Measurements from ENCODE around the gene ZNF638.

Gene ZNF638

DNA sequence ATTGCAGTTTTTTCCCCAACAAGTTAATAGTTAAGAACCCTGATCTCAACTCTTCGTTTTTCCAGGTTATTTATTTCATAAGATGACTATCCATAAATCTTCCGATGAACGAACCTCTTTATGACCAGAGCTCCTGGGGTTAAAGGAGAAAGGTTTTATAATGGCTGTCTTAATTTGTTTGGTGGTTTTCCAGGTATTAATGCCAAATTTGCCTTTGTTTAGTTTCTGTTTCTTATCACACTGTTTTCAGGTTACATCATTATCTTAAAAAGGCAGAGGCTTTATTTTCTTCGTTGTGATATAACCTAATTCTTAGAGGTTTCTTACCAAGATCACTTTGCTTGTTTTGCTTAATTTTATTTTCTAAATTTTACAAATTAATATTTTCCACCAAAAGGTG, 10.1 kb downstream of the ZNF638 start:
- no peaks in the 10 kb centered on the region for H3K9me3 ChIP-seq (ENCODE audit: control insufficient read depth, low read length)
- H4K8ac ChIP-seq (ENCODE audit: low read length): no peak overlapping the region
- H3K18ac ChIP-seq (ENCODE audit: low read depth in 1 of 2, low read length in 2 of 2): no peak overlapping the region
- H3K4me3 ChIP-seq (ENCODE audit: insufficient read depth in 1 of 2, low read depth in 1 of 2, low read length in 2 of 2): no peak overlapping the region
- 33% methylated on average over 1 of the region's 4 CpGs for WGBS
- no peak overlapping the region for H2AK5ac ChIP-seq (ENCODE audit: low read length, severe bottlenecking)
- peaks cover 2% of the 10 kb centered on the region for H3K4me1 ChIP-seq (ENCODE audit: control insufficient read depth, insufficient read depth, low read depth, low read length)
- H2BK120ac ChIP-seq (ENCODE audit: low read depth, low read length): no peak overlapping the region
- H4K91ac ChIP-seq (ENCODE audit: low read length): no peak overlapping the region
- no peak overlapping the region for H3K14ac ChIP-seq (ENCODE audit: low read length in 2 of 2)
- no peak for DNase-seq
- H2AFZ ChIP-seq (ENCODE audit: low read depth, low read length): no peak overlapping the region
- no peak overlapping the region for H3K23ac ChIP-seq (ENCODE audit: low read length in 2 of 2)
- H3K36me3 ChIP-seq (ENCODE audit: control insufficient read depth in 1 of 2, insufficient read depth in 2 of 2, low read depth in 1 of 2, low read length in 2 of 2): peaks cover 3 to 20% of the 10 kb centered on the region in 2 experiments
- no peak overlapping the region for H2BK15ac ChIP-seq (ENCODE audit: low read depth, poor library complexity, severe bottlenecking)
- H2BK5ac ChIP-seq (ENCODE audit: low read depth, low read length, poor library complexity, severe bottlenecking): no peak overlapping the region
- no peak overlapping the region for H2BK12ac ChIP-seq (ENCODE audit: low read length in 2 of 2)
- H3K79me1 ChIP-seq (replicated peaks; ENCODE audit: low read length, poor library complexity, severe bottlenecking): peaks cover 1% of the 10 kb centered on the region
- H3K27me3 ChIP-seq (ENCODE audit: control insufficient read depth in 1 of 2, insufficient read depth in 1 of 2, low read length in 2 of 2): no peaks in the 10 kb centered on the region
- no peak overlapping the region for H3K27ac ChIP-seq (ENCODE audit: low read length, poor library complexity, severe bottlenecking)
- no peak overlapping the region for H3K4me2 ChIP-seq (ENCODE audit: low read length, poor library complexity, severe bottlenecking)
- no peak overlapping the region for H3K4ac ChIP-seq (ENCODE audit: low read depth in 1 of 2, low read length in 2 of 2)
- no peak overlapping the region for H3K9ac ChIP-seq (ENCODE audit: low read length)

DNA sequence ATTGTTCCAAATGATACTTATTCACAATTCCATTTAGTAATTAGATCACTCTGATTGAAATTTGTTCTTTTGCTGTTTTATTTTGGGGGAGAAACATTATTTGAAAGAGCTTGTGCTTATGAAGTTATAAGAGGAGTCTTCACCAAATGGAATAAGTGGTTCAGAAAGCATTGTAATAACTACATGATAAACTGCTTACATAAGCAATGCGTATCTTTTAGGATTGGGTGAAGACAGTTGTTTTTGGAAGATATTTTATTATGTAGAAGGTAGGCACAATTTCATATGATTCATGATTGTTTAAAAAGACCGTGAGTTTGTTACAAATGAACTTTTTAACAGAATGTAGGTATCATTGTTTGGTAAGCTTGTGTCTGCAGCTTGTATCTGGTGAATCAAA, 14.5 kb downstream of the ZNF638 start:
- Histone ChIP-seq H2AK5ac (ENCODE audit: low read length, severe bottlenecking) (no peak overlapping the region), H3K23ac (ENCODE audit: low read length in 2 of 2) (no peak overlapping the region), H3K4me2 (ENCODE audit: low read length, poor library complexity, severe bottlenecking) (no peak overlapping the region), H3K4ac (ENCODE audit: low read depth in 1 of 2, low read length in 2 of 2) (no peak overlapping the region), H3K14ac (ENCODE audit: low read length in 2 of 2) (no peak overlapping the region), H2BK120ac (ENCODE audit: low read depth, low read length) (no peak overlapping the region), H2BK12ac (ENCODE audit: low read length in 2 of 2) (no peak overlapping the region), H3K9me3 (ENCODE audit: control insufficient read depth, low read length) (no peaks in the 10 kb centered on the region), H2AFZ (ENCODE audit: low read depth, low read length) (no peak overlapping the region), H4K91ac (ENCODE audit: low read length) (no peak overlapping the region), H3K4me1 (ENCODE audit: control insufficient read depth, insufficient read depth, low read depth, low read length) (no peaks in the 10 kb centered on the region), H3K4me3 (ENCODE audit: insufficient read depth in 1 of 2, low read depth in 1 of 2, low read length in 2 of 2) (no peak overlapping the region), H3K27ac (ENCODE audit: low read length, poor library complexity, severe bottlenecking) (no peak overlapping the region), H4K8ac (ENCODE audit: low read length) (no peak overlapping the region), H3K18ac (ENCODE audit: low read depth in 1 of 2, low read length in 2 of 2) (no peak overlapping the region), H3K27me3 (ENCODE audit: control insufficient read depth in 1 of 2, insufficient read depth in 1 of 2, low read length in 2 of 2) (no peaks in the 10 kb centered on the region), H3K79me1 (replicated peaks; ENCODE audit: low read length, poor library complexity, severe bottlenecking) (peaks cover 16% of the 10 kb centered on the region), H2BK15ac (ENCODE audit: low read depth, poor library complexity, severe bottlenecking) (no peak overlapping the region), H3K9ac (ENCODE audit: low read length) (no peak overlapping the region), H3K36me3 (ENCODE audit: control insufficient read depth in 1 of 2, insufficient read depth in 2 of 2, low read depth in 1 of 2, low read length in 2 of 2) (peaks cover 9 to 44% of the 10 kb centered on the region in 2 experiments), H2BK5ac (ENCODE audit: low read depth, low read length, poor library complexity, severe bottlenecking) (no peak overlapping the region)
- WGBS: 98% methylated on average over 2 of the region's 2 CpGs
- DNase-seq: no peak

DNA sequence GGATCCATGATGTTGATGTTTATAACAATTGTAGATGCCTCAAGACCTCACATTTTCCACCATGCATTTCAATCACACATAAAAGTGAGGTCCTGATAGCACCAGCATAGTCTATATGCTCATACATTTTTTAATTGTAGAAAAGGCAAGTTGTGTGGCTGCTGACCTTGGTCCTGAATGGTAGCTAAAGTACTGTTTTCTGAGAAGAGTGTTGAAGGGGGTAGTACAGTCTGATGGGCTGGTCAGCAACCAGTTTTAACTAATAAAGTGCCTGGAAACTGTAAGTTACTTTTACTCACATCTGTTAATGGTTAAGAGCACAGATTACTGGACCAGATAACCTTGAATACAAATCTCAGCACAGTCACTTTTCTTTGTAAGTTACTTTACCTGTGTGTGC, 15.9 kb downstream of the ZNF638 start:
- H3K4me2 ChIP-seq (ENCODE audit: low read length, poor library complexity, severe bottlenecking): no peak overlapping the region

DNA sequence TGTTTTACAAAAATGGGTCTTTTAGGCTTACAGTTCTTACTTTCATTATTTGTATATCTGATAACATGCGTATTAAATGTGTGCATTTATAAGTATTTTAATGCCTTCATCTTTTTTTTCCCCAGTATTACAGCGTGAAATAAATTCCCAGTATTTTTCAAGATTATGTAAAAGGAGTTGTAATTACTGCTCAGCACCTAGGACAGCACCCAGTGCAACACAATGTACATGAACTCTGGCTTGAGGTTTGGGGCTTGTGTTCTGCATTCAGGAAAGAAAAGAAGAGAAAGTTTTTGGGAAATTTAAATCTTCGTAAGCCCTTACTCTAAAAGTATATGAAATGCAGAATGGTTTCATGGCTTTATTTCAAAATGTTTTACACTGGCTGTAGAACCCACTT, 16.7 kb downstream of the ZNF638 start:
- H3K4ac ChIP-seq (ENCODE audit: low read depth in 1 of 2, low read length in 2 of 2): no peak overlapping the region
- no peak overlapping the region for H3K4me2 ChIP-seq (ENCODE audit: low read length, poor library complexity, severe bottlenecking)
- H2AK5ac ChIP-seq (ENCODE audit: low read length, severe bottlenecking): no peak overlapping the region

More for the DNA sequence above, 15.9 kb downstream of the ZNF638 start:
- Histone ChIP-seq H2AK5ac (ENCODE audit: low read length, severe bottlenecking) (no peak overlapping the region), H3K4ac (ENCODE audit: low read depth in 1 of 2, low read length in 2 of 2) (no peak overlapping the region), H3K18ac (ENCODE audit: low read depth in 1 of 2, low read length in 2 of 2) (no peak overlapping the region), H2BK5ac (ENCODE audit: low read depth, low read length, poor library complexity, severe bottlenecking) (no peak overlapping the region), H2BK120ac (ENCODE audit: low read depth, low read length) (no peak overlapping the region), H3K36me3 (ENCODE audit: control insufficient read depth in 1 of 2, insufficient read depth in 2 of 2, low read depth in 1 of 2, low read length in 2 of 2) (peaks cover 11 to 52% of the 10 kb centered on the region in 2 experiments), H3K9ac (ENCODE audit: low read length) (no peak overlapping the region), H2BK12ac (ENCODE audit: low read length in 2 of 2) (no peak overlapping the region), H4K91ac (ENCODE audit: low read length) (no peak overlapping the region), H3K27ac (ENCODE audit: low read length, poor library complexity, severe bottlenecking) (no peak overlapping the region), H2BK15ac (ENCODE audit: low read depth, poor library complexity, severe bottlenecking) (no peak overlapping the region), H3K9me3 (ENCODE audit: control insufficient read depth, low read length) (no peaks in the 10 kb centered on the region), H4K8ac (ENCODE audit: low read length) (no peak overlapping the region), H3K14ac (ENCODE audit: low read length in 2 of 2) (no peak overlapping the region), H3K4me1 (ENCODE audit: control insufficient read depth, insufficient read depth, low read depth, low read length) (no peaks in the 10 kb centered on the region), H2AFZ (ENCODE audit: low read depth, low read length) (no peak overlapping the region), H3K4me3 (ENCODE audit: insufficient read depth in 1 of 2, low read depth in 1 of 2, low read length in 2 of 2) (no peak overlapping the region), H3K79me1 (replicated peaks; ENCODE audit: low read length, poor library complexity, severe bottlenecking) (peaks cover 16% of the 10 kb centered on the region), H3K27me3 (ENCODE audit: control insufficient read depth in 1 of 2, insufficient read depth in 1 of 2, low read length in 2 of 2) (no peaks in the 10 kb centered on the region), H3K23ac (ENCODE audit: low read length in 2 of 2) (no peak overlapping the region)
- DNase-seq: peak; percentile 33

More for the DNA sequence above, 16.7 kb downstream of the ZNF638 start:
- Histone ChIP-seq H4K91ac (ENCODE audit: low read length) (no peak overlapping the region), H3K9me3 (ENCODE audit: control insufficient read depth, low read length) (no peaks in the 10 kb centered on the region), H2BK12ac (ENCODE audit: low read length in 2 of 2) (no peak overlapping the region), H3K4me3 (ENCODE audit: insufficient read depth in 1 of 2, low read depth in 1 of 2, low read length in 2 of 2) (no peak overlapping the region), H3K79me1 (replicated peaks; ENCODE audit: low read length, poor library complexity, severe bottlenecking) (peaks cover 17% of the 10 kb centered on the region), H2BK120ac (ENCODE audit: low read depth, low read length) (no peak overlapping the region), H2BK15ac (ENCODE audit: low read depth, poor library complexity, severe bottlenecking) (no peak overlapping the region), H3K14ac (ENCODE audit: low read length in 2 of 2) (no peak overlapping the region), H4K8ac (ENCODE audit: low read length) (no peak overlapping the region), H3K9ac (ENCODE audit: low read length) (no peak overlapping the region), H2AFZ (ENCODE audit: low read depth, low read length) (no peak overlapping the region), H3K23ac (ENCODE audit: low read length in 2 of 2) (no peak overlapping the region), H3K27ac (ENCODE audit: low read length, poor library complexity, severe bottlenecking) (no peak overlapping the region), H3K18ac (ENCODE audit: low read depth in 1 of 2, low read length in 2 of 2) (no peak overlapping the region), H3K27me3 (ENCODE audit: control insufficient read depth in 1 of 2, insufficient read depth in 1 of 2, low read length in 2 of 2) (no peaks in the 10 kb centered on the region), H3K4me1 (ENCODE audit: control insufficient read depth, insufficient read depth, low read depth, low read length) (no peaks in the 10 kb centered on the region), H2BK5ac (ENCODE audit: low read depth, low read length, poor library complexity, severe bottlenecking) (no peak overlapping the region), H3K36me3 (ENCODE audit: control insufficient read depth in 1 of 2, insufficient read depth in 2 of 2, low read depth in 1 of 2, low read length in 2 of 2) (peaks cover 11 to 59% of the 10 kb centered on the region in 2 experiments)
- DNase-seq: peak; percentile 43
- 100% methylated on average over 1 of the region's 3 CpGs for WGBS
